ENCODE data around the gene TBX1. TPM values are rescaled to one million over a fixed set of nuclear protein-coding genes. Genes with fewer than 3 reads are reported as not detected.

TBX1 gene
- total and polyA plus RNA-seq, 2 of the 13 experiments (the other 11 are each of a cell fraction or from before 2014, with no cell fraction given) = not detected

- TF ChIP-seq ZNF646 (CRISPR knock-in tag; IDR thresholded peaks at IDR 0.05) (no peak), ZNF839 (CRISPR knock-in tag; IDR thresholded peaks at IDR 0.05; ENCODE audit: borderline replicate concordance) (peak; percentile 49; the same call in 1 of the 2 replicates), ZNF83 (CRISPR knock-in tag; IDR thresholded peaks at IDR 0.05; ENCODE audit: borderline replicate concordance) (no peak), SP1 (IDR thresholded peaks at IDR 0.05) (no peak), SP1 (CRISPR knock-in tag; IDR thresholded peaks at IDR 0.05) (peak; percentile 60), THAP11 (CRISPR knock-in tag; IDR thresholded peaks at IDR 0.05) (no peak), ZNF660 (CRISPR knock-in tag; IDR thresholded peaks at IDR 0.05; ENCODE audit: borderline replicate concordance, low read depth) (no peak), ZNF34 (CRISPR knock-in tag; IDR thresholded peaks at IDR 0.05; ENCODE audit: borderline replicate concordance) (no peak), TGIF2 (CRISPR knock-in tag; IDR thresholded peaks at IDR 0.05) (no peak), PATZ1 (CRISPR knock-in tag; IDR thresholded peaks at IDR 0.05) (0 out of 2 replicates have a peak, but pooled peaks have one; percentile 24), ZNF501 (CRISPR knock-in tag; IDR thresholded peaks at IDR 0.05) (0 out of 2 replicates have a peak, but pooled peaks have one; percentile 31), ZBTB33 (CRISPR knock-in tag; IDR thresholded peaks at IDR 0.05) (peak; percentile 36; the same call in 1 of the 2 replicates), NFATC3 (CRISPR knock-in tag; IDR thresholded peaks at IDR 0.05) (no peak)
These were observed 42.7 kb upstream of the TBX1 start (continued) for GRCh38 chr22:19717691-19718455.
